Stimulated activated CD4-positive, alpha-beta T cell treated with anti-CD3 and anti-CD28 coated beads, Interleukin-4, amount 100 ng/mL, for 1 hour (primary cell): ENCODE results near the gene OST4.
"Not testable (repeated sequence)": the region's sequence is repeated elsewhere in the genome, so short reads cannot be mapped to it uniquely, and the experiment has no call there.

Source experiments
- DNase-seq: peaks from one replicate; pipeline ENCODE4 v3.0.0-alpha.2; 2020

The OST4 gene

GRCh38 chr2:27078267-27079194 is 7.1 kb upstream of the OST4 start, which contains the start of gene EMILIN1:
TSS of gene EMILIN1 (plus strand) at chr2:27078615. CDS start at chr2:27079066, 451 bp downstream.
- DNase-seq: no peak

- DNase-seq: no peak
These were observed 5.8 kb upstream of the OST4 start for GRCh38 chr2:27077231-27077630.

GRCh38 chr2:27076323-27076722 is 4.9 kb upstream of the OST4 start:
- DNase-seq: no peak

- not testable (repeated sequence) for DNase-seq
These were observed 4.1 kb upstream of the OST4 start for GRCh38 chr2:27075566-27075871.

- peak; percentile 38 for DNase-seq
These were observed 3.5 kb upstream of the OST4 start for GRCh38 chr2:27074738-27075565.

GRCh38 chr2:27073782-27074181 is 2.3 kb upstream of the OST4 start:
- DNase-seq: no peak

- no peak for DNase-seq
These were observed 1.5 kb upstream of the OST4 start for GRCh38 chr2:27072920-27073319.

GRCh38 chr2:27071990-27072830 is 756 bp upstream of the OST4 start:
- DNase-seq: peak; percentile 39

GRCh38 chr2:27070653-27071276 is 689 bp downstream of the OST4 start:
- no peak for DNase-seq

- DNase-seq: no peak
These were observed 1.4 kb downstream of the OST4 start for GRCh38 chr2:27069961-27070618.

- DNase-seq: no peak
These were observed 2.0 kb downstream of the OST4 start for GRCh38 chr2:27069436-27069835.

- no peak for DNase-seq
These were observed 4.1 kb downstream of the OST4 start for GRCh38 chr2:27067385-27067784.

- DNase-seq: no peak
These were observed 6.3 kb downstream of the OST4 start for GRCh38 chr2:27065128-27065527.

GRCh38 chr2:27060323-27060722 is 11.1 kb downstream of the OST4 start:
- no peak for DNase-seq

GRCh38 chr2:27059141-27059820 is 12.2 kb downstream of the OST4 start:
- DNase-seq: no peak

GRCh38 chr2:27058210-27058609 is 13.2 kb downstream of the OST4 start:
- DNase-seq: no peak

GRCh38 chr2:27057184-27057583 is 14.3 kb downstream of the OST4 start:
- DNase-seq: no peak

- no peak for DNase-seq
These were observed 16.7 kb downstream of the OST4 start for GRCh38 chr2:27054721-27055120.

GRCh38 chr2:27053776-27054175 is 17.7 kb downstream of the OST4 start:
- no peak for DNase-seq

GRCh38 chr2:27053321-27053720 is 18.1 kb downstream of the OST4 start:
- DNase-seq: no peak

GRCh38 chr2:27051902-27052645 is 19.4 kb downstream of the OST4 start:
- DNase-seq: no peak
